GM12878 (cell line): ENCODE results near the gene NLGN4X. TPM values are rescaled to one million over a fixed set of nuclear protein-coding genes. Genes with fewer than 3 reads are reported as not detected.

Source experiments
- ATAC-seq: fragments of 200-7000 bp; cut with Tn5 transposase; 3 replicates; pipeline ENCODE4 v1.9.1; 2020; ENCODE audit warnings: mild to moderate bottlenecking, moderate library complexity
- BruUV-seq: library from RNA; stranded (reverse); fragments of 400-500 nt; replicated peaks from 2 replicates; lab custom pipeline; 2021; lab: Mats Ljungman, UMichigan
- CTCF ChIA-PET: fragments of 300-600 bp; sonication (Branson Sonifier 250); formaldehyde crosslinking; extraction: SDS; loops from one replicate; lab custom pipeline; 2021; ENCODE audit warnings: inconsistent platforms; lab: Yijun Ruan, JAX
- POLR2A ChIA-PET: fragments of 350-600 bp; formaldehyde crosslinking; extraction: SDS; loops from one replicate; lab custom pipeline; 2021; ENCODE audit warnings: inconsistent platforms; lab: Charles Lee
- RAD21 ChIA-PET: fragments of 300-600 bp; sonication (Branson Sonifier 250); formaldehyde crosslinking; loops from one replicate; lab custom pipeline; 2023; ENCODE audit warnings: antibody characterized with exemption; ENCODE audit not compliant: unreplicated experiment; lab: Charles Lee
- SMC1A ChIA-PET: fragments of 300-600 bp; sonication (Branson Sonifier 250); formaldehyde crosslinking; loops from one replicate; lab custom pipeline; 2023; ENCODE audit not compliant: unreplicated experiment, uncharacterized antibody; lab: Charles Lee
- DNase-seq: peaks from one replicate; pipeline ENCODE4 v3.0.0-alpha.2; 2011; ENCODE audit warnings: low read depth, low spot score
- FAIRE-seq: peaks from 3 replicates; lab custom pipeline; 2011; peaks lifted over from hg19 to GRCh38; lab: Jason Lieb, UNC
- H2AFZ ChIP-seq: 2 replicates; pipeline ENCODE4 v1.6.0; 2011; ENCODE audit warnings: low read depth, low read length, control low read depth; ENCODE audit not compliant: control insufficient read depth
- H3K27ac ChIP-seq: 2 replicates; pipeline ENCODE4 v1.5.1; 2011; ENCODE audit warnings: control low read depth; ENCODE audit not compliant: control insufficient read depth, insufficient read depth
- H3K27me3 ChIP-seq, 2 experiments: replicated peaks in 1 of 2; 2 replicates each; pipeline versions ENCODE4 v1.6.0 to v1.6.1; 2011; ENCODE audit warnings: low read length in 1 of 2; ENCODE audit not compliant: control insufficient read depth in 2 of 2, insufficient read depth in 2 of 2
- H3K36me3 ChIP-seq, 2 experiments: 2 replicates each; pipeline ENCODE4 v1.5.1; 2011; ENCODE audit warnings: low read length in 1 of 2; ENCODE audit not compliant: control insufficient read depth in 2 of 2, insufficient read depth in 2 of 2
- H3K4me1 ChIP-seq: 2 replicates; pipeline ENCODE4 v1.6.1; 2011; ENCODE audit warnings: mild to moderate bottlenecking, low read length, moderate library complexity, mixed read lengths; ENCODE audit not compliant: control insufficient read depth, insufficient read depth
- H3K4me2 ChIP-seq: 2 replicates; pipeline ENCODE4 v1.6.0; 2011; ENCODE audit warnings: control low read depth; ENCODE audit not compliant: control insufficient read depth, insufficient read depth
- H3K4me3 ChIP-seq: fragments of 200-600 bp; sonication (generic); 2 replicates; pipeline ENCODE4 v1.5.1; 2016
- H3K79me2 ChIP-seq: 2 replicates; pipeline ENCODE4 v1.6.0; 2011; ENCODE audit warnings: low read length; ENCODE audit not compliant: control insufficient read depth, insufficient read depth
- H3K9ac ChIP-seq: 2 replicates; pipeline ENCODE4 v1.8.0; 2011; ENCODE audit warnings: low read length, control low read depth, mixed read lengths; ENCODE audit not compliant: control insufficient read depth, insufficient read depth
- H3K9me3 ChIP-seq: replicated peaks from 3 replicates; pipeline ENCODE4 v1.5.1; 2011; ENCODE audit warnings: mild to moderate bottlenecking, low read length; ENCODE audit not compliant: control insufficient read depth, insufficient read depth
- H4K20me1 ChIP-seq: 2 replicates; pipeline ENCODE4 v1.6.0; 2011; ENCODE audit not compliant: control insufficient read depth, insufficient read depth
- ATF3 ChIP-seq: IDR thresholded peaks from 2 replicates; pipeline ENCODE4 v1.6.1; 2011; ENCODE audit warnings: low read depth, mild to moderate bottlenecking, low read length, moderate library complexity, borderline replicate concordance; ENCODE audit errors: extremely low read depth
- CEBPB ChIP-seq, 2 experiments: fragments of 150-350 bp in 1 of 2; IDR thresholded peaks; 2 replicates each; pipeline ENCODE4 v1.6.1; 2012 to 2014; ENCODE audit warnings: low read depth in 2 of 2, low read length in 2 of 2, borderline replicate concordance in 1 of 2, inconsistent platforms in 1 of 2
- IKZF1 ChIP-seq: fragments of 450-650 bp; conservative IDR thresholded peaks from 2 replicates; pipeline ENCODE4 v1.6.1; 2017; ENCODE audit warnings: antibody characterized with exemption, mild to moderate bottlenecking
- KLF5 ChIP-seq: fragments of 450-650 bp; IDR thresholded peaks from 2 replicates; pipeline ENCODE4 v1.6.1; 2014; ENCODE audit warnings: mild to moderate bottlenecking; ENCODE audit not compliant: partially characterized antibody
- MYC ChIP-seq: IDR thresholded peaks from 2 replicates; pipeline ENCODE4 v1.6.1; 2011; ENCODE audit warnings: mild to moderate bottlenecking, low read length, moderate library complexity, inconsistent platforms; ENCODE audit not compliant: insufficient read depth, insufficient replicate concordance, insufficient read length, severe bottlenecking
- PRDM15 ChIP-seq: fragments of 450-650 bp; formaldehyde crosslinking; IDR thresholded peaks from 2 replicates; pipeline ENCODE4 v1.4.0; 2020; ENCODE audit warnings: mild to moderate bottlenecking, moderate library complexity
- RELB ChIP-seq: fragments of 450-650 bp; IDR thresholded peaks from 2 replicates; pipeline ENCODE4 v1.6.1; 2017; ENCODE audit warnings: low read depth, mild to moderate bottlenecking, moderate library complexity
- RUNX3 ChIP-seq: IDR thresholded peaks from 2 replicates; pipeline ENCODE4 v1.6.1; 2012; ENCODE audit warnings: low read length, inconsistent platforms
- SRF ChIP-seq, 2 experiments: IDR thresholded peaks; 2 replicates each; pipeline ENCODE4 v1.6.1; 2011; ENCODE audit warnings: low read depth in 2 of 2, low read length in 2 of 2, mild to moderate bottlenecking in 1 of 2, moderate library complexity in 1 of 2
- TCF3 ChIP-seq: IDR thresholded peaks from 2 replicates; pipeline ENCODE4 v1.6.1; 2012; ENCODE audit warnings: low read depth, mild to moderate bottlenecking, low read length, borderline replicate concordance; ENCODE audit not compliant: insufficient read depth
- USF2 ChIP-seq: IDR thresholded peaks from 2 replicates; pipeline ENCODE4 v1.6.1; 2011; ENCODE audit warnings: low read depth, low read length, improper control_type of control experiment, borderline replicate concordance
- ZBTB4 ChIP-seq: fragments of 450-650 bp; formaldehyde crosslinking; IDR thresholded peaks from 2 replicates; pipeline ENCODE4 v1.4.0; 2022; ENCODE audit warnings: mild to moderate bottlenecking, moderate library complexity
- WGBS: methylation state at CpG from one replicate; pipeline ENCODE4 v1.1.6; 2016; ENCODE audit warnings: low lambda C conversion rate; ENCODE audit not compliant: insufficient replicate concordance, insufficient coverage; ENCODE audit errors: missing lambda C conversion rate; 5-methylcytosine and 5-hydroxymethylcytosine counted together
- in situ Hi-C: fragments of 300-500 bp; cut with MboI; formaldehyde crosslinking; loops from 9 replicates; pipeline ENCODE4 v1.14.3; 2018; ENCODE audit warnings: mixed read lengths
- intact Hi-C: fragments of 100-400 bp; cut with micrococcal nuclease; formaldehyde crosslinking; loops from one replicate; pipeline ENCODE4 v1.14.2; 2022; ENCODE audit not compliant: unreplicated experiment
- polyA plus RNA-seq, 11 experiments: library from polyadenylated mRNA; depleted of rRNA in 4 of 11; unstranded in 6 of 11; stranded (reverse) in 5 of 11; fragments of >200 nt; fragmentation: Nextera tagmentation in 4 of 11; fragmentation: Illumina TruSeq in 1 of 11; extraction: Ambion mirVana in 4 of 11; extraction: Trizol in 1 of 11; gene quantifications; 1 replicate in 1 of 11; 2 replicates in 10 of 11; pipeline versions ENCODE4 v1.2.1 to v1.2.3, GENCODE V29; 2011 to 2016; ENCODE audit warnings: inconsistent platforms in 2 of 11, missing spikeins in 2 of 11, low read depth in 1 of 11
- total RNA-seq, 4 experiments: library from RNA; depleted of rRNA in 3 of 4; stranded (reverse); fragments of >200 nt in 3 of 4; fragmentation: Illumina TruSeq in 1 of 4; extraction: Trizol in 1 of 4; gene quantifications; 2 replicates each; pipeline versions ENCODE4 v1.2.1 to v1.2.3, GENCODE V29; 2013 to 2021

The NLGN4X gene
- total and polyA plus RNA-seq, 10 of the 15 experiments (the other 5 are each of a cell fraction or from before 2014, with no cell fraction given) = 0.02 to 1.5 (median 0.09) TPM; not detected in 2

GRCh38 chrX:5898463-5898862, 330.2 kb downstream of the NLGN4X start (continued):
- TF ChIP-seq RELB (no peak), KLF5 (no peak), USF2 (no peak), ZBTB4 (CRISPR knock-in tag) (no peak)

- Histone ChIP-seq H3K27me3 (no peaks in the 10 kb centered on the region), H3K36me3 (no peaks in the 10 kb centered on the region), H3K4me3 (no peak overlapping the region), H3K27ac (no peak overlapping the region), H3K9me3 (no peaks in the 10 kb centered on the region), H3K79me2 (no peaks in the 10 kb centered on the region), H4K20me1 (no peaks in the 10 kb centered on the region), H3K4me2 (no peak overlapping the region), H2AFZ (no peak overlapping the region), H3K4me1 (no peaks in the 10 kb centered on the region), H3K9ac (no peak overlapping the region)
- POLR2A ChIA-PET = no interaction called here
- 39% methylated on average over 5 of the region's 5 CpGs for WGBS
- RAD21 ChIA-PET = no interaction called here
- DNase-seq (no peak), ATAC-seq (no peak), FAIRE-seq (no peak)
- BruUV-seq = no TSS peak
- intact Hi-C loops (no loop called here), in situ Hi-C loops (no loop called here)
- SMC1A ChIA-PET = no interaction called here
- CTCF ChIA-PET = no interaction called here
- TF ChIP-seq MYC (no peak), IKZF1 (no peak), TCF3 (no peak), PRDM15 (CRISPR knock-in tag) (no peak), CEBPB (IDR thresholded peaks at IDR 0.05; ENCODE audit: borderline replicate concordance in 1 of 2, low read depth in 2 of 2, low read length in 2 of 2) (no peak), ATF3 (no peak), SRF (IDR thresholded peaks at IDR 0.05; ENCODE audit: low read depth in 2 of 2, low read length in 2 of 2) (no peak), KLF5 (no peak), RUNX3 (no peak)
These were observed 337.3 kb downstream of the NLGN4X start for GRCh38 chrX:5891378-5891777.
